Fibroblast of villous mesenchyme (primary cell): ENCODE measurements around the gene DPP10. TPM values are rescaled to one million over a fixed set of nuclear protein-coding genes. Genes with fewer than 3 reads are reported as not detected.
"Not testable (repeated sequence)": the region's sequence is repeated elsewhere in the genome, so short reads cannot be mapped to it uniquely, and the experiment has no call there.

Experiments used
- DNase-seq: peaks from one replicate; pipeline ENCODE4 v3.0.0-alpha.2; 2010; ENCODE audit warnings: low read depth
- H3K4me3 ChIP-seq: 2 replicates; pipeline ENCODE4 v1.5.1; 2011; ENCODE audit warnings: low read depth, mild to moderate bottlenecking, low read length
- CTCF ChIP-seq: IDR thresholded peaks from 2 replicates; pipeline ENCODE4 v1.5.1; 2012; ENCODE audit warnings: low read depth, mild to moderate bottlenecking, low read length; ENCODE audit not compliant: insufficient read depth
- total RNA-seq: library from RNA; depleted of rRNA; stranded (reverse); fragments of >200 nt; gene quantifications from 2 replicates; pipeline ENCODE4 v1.2.3, GENCODE V29; 2012

The DPP10 gene
- total RNA-seq, 1 donor: under 0.01 TPM

GRCh38 chr2:114727012-114727411 is 284.6 kb downstream of the DPP10 start:
- no peak overlapping the region for H3K4me3 ChIP-seq
- no peak for DNase-seq
- no peak for TF ChIP-seq CTCF

- no peak for TF ChIP-seq CTCF
- H3K4me3 ChIP-seq: no peak overlapping the region
- no peak for DNase-seq
Observed at GRCh38 chr2:114728372-114728771, 285.9 kb downstream of the DPP10 start.

GRCh38 chr2:114729026-114729425 is 286.6 kb downstream of the DPP10 start:
- TF ChIP-seq CTCF: no peak
- no peak overlapping the region for H3K4me3 ChIP-seq
- no peak for DNase-seq

- no peak for TF ChIP-seq CTCF
- H3K4me3 ChIP-seq: no peak overlapping the region
- no peak for DNase-seq
Observed at GRCh38 chr2:114735126-114735525, 292.7 kb downstream of the DPP10 start.

- no peak for TF ChIP-seq CTCF
- no peak for DNase-seq
- no peak overlapping the region for H3K4me3 ChIP-seq
Observed at GRCh38 chr2:114742245-114742644, 299.8 kb downstream of the DPP10 start.

GRCh38 chr2:114745700-114746099 is 303.3 kb downstream of the DPP10 start:
- DNase-seq: no peak
- TF ChIP-seq CTCF: no peak
- H3K4me3 ChIP-seq: no peak overlapping the region

- H3K4me3 ChIP-seq, DNase-seq: not testable (repeated sequence)
Observed at GRCh38 chr2:114748175-114748574, 305.7 kb downstream of the DPP10 start.

- no peak for DNase-seq
- TF ChIP-seq CTCF: no peak
Observed at GRCh38 chr2:114752425-114752824, 310.0 kb downstream of the DPP10 start.

More at GRCh38 chr2:114752425-114752824, 310.0 kb downstream of the DPP10 start:
- no peak overlapping the region for H3K4me3 ChIP-seq
